GM19351 (cell line): Measurements from ENCODE around the gene DTYMK.
"Not testable (repeated sequence)": the region's sequence is repeated elsewhere in the genome, so short reads cannot be mapped to it uniquely, and the experiment has no call there.

Experiments
- ATAC-seq: cut with Tn5 transposase; IDR thresholded peaks from one replicate; pipeline ENCODE4 v1.9.1; 2021; ENCODE audit warnings: mild to moderate bottlenecking, moderate library complexity; ENCODE audit not compliant: unreplicated experiment

The DTYMK gene

GRCh38 chr2:241672243-241673188 is 14.1 kb downstream of the DTYMK start:
- no peak for ATAC-seq

DNA sequence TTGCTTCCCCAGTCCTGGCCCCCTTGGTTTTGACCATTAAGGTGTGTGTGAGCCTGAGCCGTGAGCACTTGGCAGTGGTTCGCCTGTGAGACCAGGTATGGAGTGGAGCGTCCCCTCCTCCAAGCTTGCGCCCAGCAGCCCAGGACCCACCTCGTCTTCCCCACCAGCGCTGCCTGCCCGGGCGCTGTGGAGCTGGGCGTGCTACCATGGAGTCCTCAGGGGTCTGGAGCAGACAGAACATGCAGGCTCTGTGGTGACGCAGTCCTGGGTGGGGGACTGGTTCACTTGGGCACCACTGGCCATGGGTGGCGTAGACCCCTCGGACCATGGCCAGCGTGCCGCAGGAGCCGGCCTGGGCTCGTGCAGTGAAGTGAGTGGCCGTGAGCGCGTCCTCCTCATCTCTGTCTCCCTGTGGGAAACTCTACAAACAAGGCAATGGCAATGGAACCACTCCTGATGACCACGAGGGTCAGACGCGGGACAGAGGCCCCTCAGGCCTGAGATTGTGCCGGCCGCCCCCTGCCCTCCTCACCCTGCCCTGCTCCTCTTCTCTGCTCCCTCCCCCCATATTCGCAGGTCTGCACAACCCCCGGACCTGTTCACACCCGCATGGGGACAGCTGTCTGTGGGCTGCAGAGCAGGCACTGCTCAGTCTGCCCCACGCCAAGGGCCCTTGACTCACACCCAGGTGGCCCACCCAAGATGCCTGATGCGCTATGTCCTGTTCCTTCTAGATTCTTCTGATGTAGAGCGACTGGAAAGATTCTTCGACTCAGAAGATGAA is 15.0 kb downstream of the DTYMK start:
- no peak for ATAC-seq

DNA sequence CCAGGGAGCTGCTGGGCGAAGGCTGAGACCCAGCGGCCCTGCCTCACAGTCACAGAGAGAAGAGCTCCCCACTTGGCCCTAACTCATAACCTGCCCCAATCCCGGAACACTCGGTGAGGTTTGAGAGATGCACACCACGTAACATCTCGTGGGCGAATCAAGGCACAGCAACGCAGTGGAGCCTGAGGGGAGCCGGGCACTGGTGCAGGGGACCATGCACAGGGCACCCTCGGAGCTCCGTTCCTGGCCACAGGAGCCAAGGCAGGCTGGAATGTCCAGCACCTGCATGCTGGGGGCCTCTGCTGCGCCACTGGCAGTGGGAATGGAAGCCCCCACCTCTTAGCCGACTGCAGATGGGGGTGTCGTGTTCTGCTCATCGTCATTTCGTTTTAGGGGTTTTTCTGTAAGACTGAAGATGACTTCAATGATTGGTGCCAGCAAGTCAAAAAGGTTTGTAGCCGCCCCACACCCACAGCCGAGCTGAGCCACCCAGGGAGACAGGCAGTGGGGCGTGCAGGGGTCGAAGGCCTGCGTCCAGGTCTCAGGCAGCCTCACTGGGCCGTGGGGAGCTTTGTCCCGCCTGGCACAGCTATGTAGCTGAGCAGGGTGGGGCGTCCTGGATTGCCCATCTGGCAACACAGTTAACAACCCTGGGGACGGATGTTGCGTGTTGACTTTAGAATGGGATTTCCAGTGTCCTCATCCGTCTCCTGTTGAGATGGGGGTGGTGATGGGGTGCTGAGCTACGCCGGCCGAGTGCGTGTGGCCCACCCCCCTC is 16.1 kb downstream of the DTYMK start:
- no peak for ATAC-seq

DNA sequence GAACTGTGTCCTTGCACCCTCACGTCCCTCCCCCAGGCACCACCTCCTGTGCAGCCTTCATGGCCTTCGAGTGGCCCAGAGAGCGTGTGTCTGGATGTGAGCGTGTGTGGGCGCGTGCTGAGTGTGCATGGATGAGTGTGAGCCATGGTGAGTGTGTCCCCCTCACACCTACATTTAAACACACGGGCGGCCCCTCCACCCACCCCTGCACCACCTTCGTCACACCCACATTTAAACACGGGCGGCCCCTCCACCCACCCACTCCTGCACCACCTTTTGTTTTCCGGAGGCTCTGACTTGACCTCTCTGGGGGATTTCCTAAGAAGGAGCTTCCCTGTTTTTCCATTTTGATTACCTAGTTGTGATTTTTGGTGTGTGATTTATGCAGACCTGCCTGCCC is 17.8 kb downstream of the DTYMK start:
- no peak for ATAC-seq

GRCh38 chr2:241668354-241668753 is 18.3 kb downstream of the DTYMK start:
- no peak for ATAC-seq

- ATAC-seq, result no peak
Measured at GRCh38 chr2:241666627-241667400, 19.8 kb downstream of the DTYMK start.

- ATAC-seq, result no peak
Measured at GRCh38 chr2:241665731-241666440, 20.7 kb downstream of the DTYMK start.

DNA sequence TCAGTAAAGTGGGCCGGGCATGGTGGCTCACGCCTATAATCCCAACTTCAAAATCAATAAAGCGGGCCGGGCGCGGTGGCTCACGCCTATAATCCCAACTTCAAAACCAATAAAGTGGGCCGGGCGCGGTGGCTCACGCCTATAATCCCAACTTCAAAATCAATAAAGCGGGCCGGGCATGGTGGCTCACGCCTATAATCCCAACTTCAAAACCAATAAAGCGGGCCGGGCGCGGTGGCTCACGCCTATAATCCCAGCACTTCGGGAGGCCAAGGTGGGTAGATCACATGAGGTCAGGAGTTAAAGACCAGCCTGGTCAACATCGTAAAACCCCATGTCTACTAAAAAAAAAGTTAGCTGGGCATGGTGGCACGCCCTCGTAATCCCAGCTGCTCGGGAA is 23.9 kb downstream of the DTYMK start:
- ATAC-seq, result not testable (repeated sequence)

GRCh38 chr2:241660593-241661213 is 25.9 kb downstream of the DTYMK start:
- no peak for ATAC-seq

DNA sequence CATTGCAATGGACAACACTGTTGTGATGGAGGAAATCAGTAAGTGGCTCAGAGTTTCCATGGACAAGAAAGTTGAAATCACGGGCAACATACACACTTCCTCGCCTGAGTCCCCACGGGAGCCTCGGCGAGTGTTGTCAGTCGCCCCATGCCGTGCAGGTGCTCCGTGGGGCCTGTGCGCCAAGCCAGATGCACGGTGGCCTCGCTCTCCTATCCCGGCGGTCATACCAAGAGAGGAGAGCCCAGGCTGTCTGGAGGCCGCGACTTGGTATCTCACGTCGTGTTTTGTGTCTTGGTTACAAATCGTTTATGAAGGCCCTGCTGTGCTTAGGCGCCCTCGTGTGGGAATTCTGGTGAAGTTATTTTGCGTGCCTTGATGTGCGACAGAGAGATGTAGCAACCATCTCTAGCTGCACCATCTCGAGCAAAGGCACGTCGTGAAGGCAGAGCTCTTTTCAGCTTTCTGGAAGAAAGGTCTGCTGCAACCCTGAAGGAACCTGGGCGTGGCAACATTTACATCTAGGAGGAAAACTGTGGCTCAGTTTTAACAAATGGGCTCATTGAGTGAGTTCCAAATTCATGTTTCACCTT is 27.4 kb downstream of the DTYMK start:
- no peak for ATAC-seq

- no peak for ATAC-seq
Measured at GRCh38 chr2:241658296-241658695, 28.3 kb downstream of the DTYMK start.

- ATAC-seq, result no peak
Measured at GRCh38 chr2:241657786-241658254, 28.8 kb downstream of the DTYMK start.

DNA sequence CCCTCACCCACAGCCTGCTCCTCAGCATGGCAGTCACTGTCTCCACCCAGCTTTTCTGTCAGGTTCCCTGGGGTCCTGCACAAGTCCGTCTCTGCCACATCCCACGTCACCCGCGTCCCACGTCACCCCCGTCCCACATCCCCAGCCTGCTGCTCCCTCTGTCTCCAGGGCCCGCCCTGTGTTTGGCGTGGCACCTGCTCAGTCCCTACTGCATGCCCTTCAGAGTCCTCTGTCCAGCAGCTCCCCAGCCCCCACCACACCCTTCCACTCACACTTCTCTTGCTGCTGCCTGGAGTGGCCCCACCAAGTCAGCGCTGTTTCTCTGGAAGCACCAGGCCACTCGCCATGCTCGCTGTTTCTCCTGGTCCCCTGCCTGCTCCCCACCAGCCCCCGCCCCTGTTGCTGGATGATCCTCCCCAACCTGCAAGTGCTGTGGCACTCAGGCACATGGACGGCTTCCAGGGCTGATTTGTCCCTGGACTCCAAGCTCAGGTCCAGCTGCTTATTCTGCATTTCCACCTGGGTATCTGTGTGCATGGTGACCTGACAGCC is 30.3 kb downstream of the DTYMK start:
- ATAC-seq, result no peak

DNA sequence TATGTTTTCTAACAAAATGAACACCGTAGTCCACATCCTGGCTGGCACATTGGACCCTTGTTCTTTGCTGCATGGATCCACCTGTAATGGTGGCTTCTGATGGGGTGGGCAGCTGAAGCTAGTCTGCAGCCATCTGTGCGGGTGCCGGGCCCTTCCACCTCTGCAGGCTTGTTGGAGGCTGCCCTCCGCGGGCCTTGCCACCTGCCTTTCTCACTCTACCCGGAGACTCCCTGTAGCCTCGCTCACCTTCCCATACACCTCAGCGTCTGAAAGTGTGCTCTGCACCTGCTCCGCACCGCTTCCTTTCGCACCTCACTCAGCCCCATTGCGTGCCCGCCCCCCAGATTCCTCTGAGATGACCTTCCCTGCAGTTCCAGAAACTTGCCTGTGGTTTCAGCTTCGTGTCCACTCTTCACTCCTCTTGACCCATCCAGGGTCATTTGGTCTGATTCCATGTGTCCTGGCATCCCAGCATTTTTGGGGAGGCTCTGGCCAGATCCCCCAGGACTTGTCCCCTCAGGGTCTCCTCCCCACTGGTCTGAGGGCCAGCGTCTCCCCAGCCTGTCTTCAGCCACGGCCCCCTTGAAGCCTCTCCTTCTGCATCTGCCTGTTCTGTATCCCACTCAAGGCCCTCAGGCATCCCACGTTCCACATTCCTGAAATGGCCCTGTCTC is 31.0 kb downstream of the DTYMK start:
- ATAC-seq, result no peak

DNA sequence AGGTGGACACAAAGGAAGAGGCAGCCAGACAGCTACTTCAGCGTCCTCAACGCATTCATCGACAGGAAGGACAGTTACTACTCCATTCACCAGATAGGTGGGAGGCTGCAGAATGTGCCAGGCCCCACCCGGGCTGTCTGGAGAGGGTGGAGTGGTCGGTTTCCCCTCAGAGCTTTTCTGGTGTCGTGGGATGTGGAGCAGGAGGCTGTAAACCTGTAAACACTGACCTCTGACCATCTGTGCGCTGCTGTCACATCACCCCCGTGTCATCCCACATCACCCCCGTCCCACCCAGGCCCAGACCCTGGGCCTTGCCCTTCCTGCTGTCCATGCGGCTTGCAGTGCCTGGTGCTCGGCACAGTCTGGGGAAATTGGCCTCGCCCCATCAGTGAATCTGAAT is 32.1 kb downstream of the DTYMK start:
- no peak for ATAC-seq

DNA sequence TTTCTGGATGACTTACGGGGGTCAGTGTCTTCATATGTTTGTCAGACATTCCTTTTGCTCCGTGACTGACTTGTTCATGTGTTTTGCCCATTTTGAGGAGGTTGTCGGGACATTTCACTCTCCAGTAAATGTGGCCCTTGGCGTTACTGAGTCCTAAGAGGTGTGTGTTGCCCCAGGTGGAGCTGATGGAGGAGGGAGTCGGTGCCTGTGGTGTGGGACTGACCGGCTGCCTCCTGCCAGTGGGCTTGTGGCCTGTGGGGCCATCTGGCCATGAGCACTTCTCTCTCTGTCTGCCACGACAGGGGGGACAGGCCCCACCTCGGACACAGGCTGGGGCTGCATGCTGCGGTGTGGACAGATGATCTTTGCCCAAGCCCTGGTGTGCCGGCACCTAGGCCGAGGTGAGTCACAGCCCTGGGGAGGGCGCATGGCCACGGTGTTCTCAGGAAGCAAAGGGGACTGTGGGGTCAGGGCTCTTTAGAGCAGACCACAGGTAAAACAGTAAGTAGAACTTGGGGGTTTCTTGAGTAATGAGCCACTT is 33.3 kb downstream of the DTYMK start:
- no peak for ATAC-seq

GRCh38 chr2:241652722-241653121 is 33.9 kb downstream of the DTYMK start:
- no peak for ATAC-seq

DNA sequence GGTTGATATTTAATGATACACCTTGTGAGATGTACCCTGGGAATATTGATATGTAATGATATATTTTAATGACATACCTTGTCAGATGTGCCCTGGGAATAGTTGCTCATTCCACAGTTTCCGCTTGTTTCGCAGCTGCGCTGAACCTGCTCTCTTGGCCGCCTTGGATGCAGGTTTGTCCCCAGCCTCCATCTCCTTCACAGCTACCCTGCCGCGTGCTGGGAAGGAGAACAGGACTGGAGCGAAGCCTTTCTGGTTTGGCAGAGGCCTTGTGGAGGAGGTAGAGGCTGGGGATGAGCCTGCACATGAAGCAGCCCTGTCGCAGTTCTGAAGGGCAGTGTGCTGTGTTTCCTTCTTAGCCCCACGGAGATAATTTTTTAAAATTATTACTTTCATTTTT is 34.5 kb downstream of the DTYMK start:
- no peak for ATAC-seq
